ENCODE measurements around the gene YEATS2. TPM values are rescaled to one million over a fixed set of nuclear protein-coding genes. Genes with fewer than 3 reads are reported as not detected.
A peak's percentile ranks its signal among the peaks of the same experiment; 100 is the strongest.

Gene YEATS2
- total RNA-seq, 4 donors from 2014 or later = 14.0 to 24.1 (median 16.3) TPM

GRCh38 chr3:183822631-183823030, 125.0 kb downstream of the YEATS2 start:
- no peak for TF ChIP-seq POLR2A (IDR thresholded peaks at IDR 0.05)
- TF ChIP-seq CTCF (IDR thresholded peaks at IDR 0.05) = no peak
- intact Hi-C loops (cut with DNase I; ENCODE audit: low total_unique reads) = no loop called here
- 87 to 97% methylated on average over 6 to 13 of the region's 13 CpGs for WGBS, 2 donors
- H3K4me3 ChIP-seq (ENCODE audit: low read depth, poor library complexity, severe bottlenecking) = no peak overlapping the region
- DNase-seq (ENCODE audit: low spot score in 2 of 2) = peak in 1 of 2 donors; percentile 68

GRCh38 chr3:183823963-183824362, 126.4 kb downstream of the YEATS2 start:
- no peak overlapping the region for H3K4me3 ChIP-seq (ENCODE audit: low read depth, poor library complexity, severe bottlenecking)
- intact Hi-C loops (cut with DNase I; ENCODE audit: low total_unique reads) = no loop called here
- 60 to 64% methylated on average over 5 of the region's 5 CpGs for WGBS, 2 donors
- DNase-seq (ENCODE audit: low spot score in 2 of 2) = no peak
- TF ChIP-seq POLR2A (IDR thresholded peaks at IDR 0.05) (no peak), CTCF (IDR thresholded peaks at IDR 0.05) (no peak)

- WGBS, 2 donors = 3% methylated on average over 41 of the region's 88 CpGs; no CpG with 5 or more reads in 1 of the 2 donors
- peak overlapping the region; percentile 42 for H3K4me3 ChIP-seq (ENCODE audit: low read depth, poor library complexity, severe bottlenecking)
- no peak for TF ChIP-seq POLR2A (IDR thresholded peaks at IDR 0.05)
- TF ChIP-seq CTCF (IDR thresholded peaks at IDR 0.05) = no peak
- intact Hi-C loops (cut with DNase I; ENCODE audit: low total_unique reads) = no loop called here
- DNase-seq (ENCODE audit: low spot score in 2 of 2) = no peak
Measured at GRCh38 chr3:183824761-183825455, 127.3 kb downstream of the YEATS2 start.

GRCh38 chr3:183825456-183826161, 128.0 kb downstream of the YEATS2 start, which contains the start of gene MAP6D1:
MAP6D1 (minus strand) TSS chr3:183825577; CDS start chr3:183825547, 30 bp downstream.
- intact Hi-C loops (cut with DNase I; ENCODE audit: low total_unique reads) = no loop called here
- TF ChIP-seq POLR2A (IDR thresholded peaks at IDR 0.05) (no peak), CTCF (IDR thresholded peaks at IDR 0.05) (no peak)
- 1 to 4% methylated on average over 18 to 33 of the region's 69 CpGs for WGBS, 2 donors
- H3K4me3 ChIP-seq (ENCODE audit: low read depth, poor library complexity, severe bottlenecking) = peak within 1 kb of the TSS; percentile 42
- DNase-seq (ENCODE audit: low spot score in 2 of 2) = no peak

GRCh38 chr3:183826448-183827250, 129.1 kb downstream of the YEATS2 start:
- TF ChIP-seq POLR2A (IDR thresholded peaks at IDR 0.05) (no peak), CTCF (IDR thresholded peaks at IDR 0.05) (no peak)
- intact Hi-C loops (cut with DNase I; ENCODE audit: low total_unique reads) = no loop called here

More at GRCh38 chr3:183826448-183827250, 129.1 kb downstream of the YEATS2 start:
- no peak overlapping the region for H3K4me3 ChIP-seq (ENCODE audit: low read depth, poor library complexity, severe bottlenecking)
- DNase-seq (ENCODE audit: low spot score in 2 of 2) = no peak
- 65 to 75% methylated on average over 14 of the region's 14 CpGs for WGBS, 2 donors

Measured in lower leg skin (tissue), 4 donors.